Measurements from ENCODE around the gene LAGE3. TPM values are rescaled to one million over a fixed set of nuclear protein-coding genes. Genes with fewer than 3 reads are reported as not detected.

Gene LAGE3
- total and polyA plus RNA-seq, 2 of the 8 experiments (the other 6 are each of a cell fraction or from before 2014, with no cell fraction given) = 44.5 to 102 TPM

- Histone ChIP-seq H3K4ac (replicated peaks; ENCODE audit: insufficient read length, low read depth, low read length) (no peak overlapping the region), H3K79me2 (ENCODE audit: control insufficient read depth in 1 of 2, insufficient read depth in 2 of 2, low read length in 2 of 2) (peaks cover 3 to 9% of the 10 kb centered on the region in 2 experiments; a peak in 2 of 4 replicates), H2BK15ac (ENCODE audit: low read length) (no peak overlapping the region), H3K4me1 (replicated peaks in 1 of 4; ENCODE audit: control insufficient read depth in 3 of 4, insufficient read depth in 4 of 4, low read length in 3 of 4) (no peaks in the 10 kb centered on the region), H4K5ac (ENCODE audit: insufficient read length, low read depth, low read length) (no peak overlapping the region), H3K56ac (replicated peaks; ENCODE audit: insufficient read length, low read depth, low read length) (no peak overlapping the region), H3K18ac (ENCODE audit: extremely low read depth, low read length) (no peak overlapping the region), H2AK5ac (ENCODE audit: low read depth, low read length) (no peak overlapping the region), H3K27me3 (replicated peaks in 1 of 4; ENCODE audit: control insufficient read depth in 3 of 4, extremely low read depth in 1 of 4, insufficient read depth in 3 of 4, low read length in 3 of 4) (no peaks in the 10 kb centered on the region), H3K14ac (ENCODE audit: insufficient read length) (no peak overlapping the region), H4K20me1 (replicated peaks in 1 of 2; ENCODE audit: control insufficient read depth in 1 of 2, insufficient read depth in 2 of 2, low read length in 2 of 2) (peaks cover 0 to 4% of the 10 kb centered on the region in 2 experiments), H2AFZ (ENCODE audit: low read length) (no peak overlapping the region), H3K9me3 (ENCODE audit: insufficient read depth in 2 of 2, low read depth in 1 of 2, low read length in 1 of 2) (no peaks in the 10 kb centered on the region), H3K23me2 (ENCODE audit: low read depth, low read length) (peaks cover 4% of the 10 kb centered on the region; the same call in 1 of the 2 replicates), H3K4me3 (ENCODE audit: extremely low read depth in 1 of 4, insufficient read depth in 2 of 4, low read depth in 3 of 4, low read length in 4 of 4) (peak overlapping the region in 2 of 4 experiments; percentile 30 to 59; a peak in 1 of 8 replicates), H3K79me1 (ENCODE audit: low read depth, low read length) (no peaks in the 10 kb centered on the region), H2BK20ac (ENCODE audit: low read length) (no peak overlapping the region), H3K9ac (replicated peaks in 1 of 4; ENCODE audit: extremely low read depth in 1 of 4, low read depth in 3 of 4, low read length in 3 of 4) (no peak overlapping the region), H2BK12ac (ENCODE audit: low read depth, low read length) (no peak overlapping the region), H4K8ac (ENCODE audit: extremely low read depth, insufficient read depth, low read length) (no peak overlapping the region), H3K4me2 (ENCODE audit: insufficient read depth in 1 of 2, low read depth in 2 of 2, low read length in 2 of 2) (peak overlapping the region; percentile 66 to 82; a peak in 1 of 4 replicates), H3K27ac (ENCODE audit: low read depth, low read length) (no peak overlapping the region), H2BK120ac (replicated peaks; ENCODE audit: low read depth, low read length) (no peak overlapping the region), H2BK5ac (ENCODE audit: low read depth, low read length) (no peak overlapping the region), H3K36me3 (ENCODE audit: control insufficient read depth in 2 of 4, insufficient read depth in 4 of 4, low read length in 3 of 4) (peaks cover 0 to 11% (median 7%) of the 10 kb centered on the region in 4 experiments; a peak in 5 of 8 replicates), H3K23ac (ENCODE audit: insufficient read length) (no peak overlapping the region), H4K91ac (replicated peaks; ENCODE audit: insufficient read length, low read length) (no peak overlapping the region)
- 96% methylated on average over 2 of the region's 2 CpGs; no CpG with 5 or more reads in 1 of the 2 experiments for WGBS, 2 experiments (ENCODE audit: extremely low coverage in 1 of 2, insufficient coverage in 1 of 2, insufficient read length in 1 of 2, insufficient replicate concordance in 2 of 2, low coverage in 1 of 2, low lambda C conversion rate in 2 of 2, missing lambda C conversion rate in 1 of 2)
- FAIRE-seq (no peak), DNase-seq (ENCODE audit: low read depth in 1 of 2, low spot score in 2 of 2) (no peak)
- ChIA-PET POLR2A (ENCODE audit: partially characterized antibody) (interaction anchor here (0.8 to 3.8 kb wide), 7 partner anchors 14 to 81 kb away, joined by 3 to 31 read pairs (median 4); partner anchors contain the start of genes DNASE1L1, FAM50A and RPL10), CTCF (ENCODE audit: partially characterized antibody) (interaction anchor here (0.7 to 1.5 kb wide), 7 partner anchors 9 to 59 kb away, joined by 3 to 5 read pairs (median 3); no protein-coding TSS in a partner anchor)
- TF ChIP-seq FOSL1 (IDR thresholded peaks at IDR 0.05; ENCODE audit: insufficient read depth, low read depth, low read length) = no peak
- no peak for TF ChIP-seq SIN3A (conservative IDR thresholded peaks at IDR 0.05 in 1 of 2, IDR thresholded peaks at IDR 0.05 in 1 of 2; ENCODE audit: low read depth in 1 of 2, low read length in 2 of 2)
- no peak for TF ChIP-seq SP4 (IDR thresholded peaks at IDR 0.05; ENCODE audit: low read length)
These were observed 49.4 kb downstream of the LAGE3 start for GRCh38 chrX:154429711-154430110.
